Loucy (cell line): ENCODE results near the gene JAZF1.
A peak's percentile ranks its signal among the peaks of the same experiment; 100 is the strongest.

Source experiments
- H2AFZ ChIP-seq: fragments of 200-600 bp; sonication (generic); 2 replicates; pipeline ENCODE4 v1.6.0; 2016; ENCODE audit warnings: antibody characterized with exemption, mild to moderate bottlenecking, low read length, moderate library complexity
- H3F3A ChIP-seq: fragments of 200-600 bp; 2 replicates; pipeline ENCODE4 v1.6.0; 2016; ENCODE audit warnings: antibody characterized with exemption, low read depth, mild to moderate bottlenecking
- H3K27me3 ChIP-seq: fragments of 200-600 bp; sonication (generic); 2 replicates; pipeline ENCODE4 v1.6.1; 2014; ENCODE audit warnings: low read length, mild to moderate bottlenecking; ENCODE audit not compliant: insufficient read depth, poor library complexity, severe bottlenecking
- H3K36me3 ChIP-seq: fragments of 200-600 bp; sonication (generic); 2 replicates; pipeline ENCODE4 v1.6.1; 2016; ENCODE audit warnings: low read length; ENCODE audit not compliant: insufficient read depth
- H3K4me1 ChIP-seq: fragments of 200-600 bp; sonication (generic); 2 replicates; pipeline ENCODE4 v1.5.1; 2014; ENCODE audit warnings: low read length, mild to moderate bottlenecking; ENCODE audit not compliant: insufficient read depth, poor library complexity, severe bottlenecking
- H3K4me2 ChIP-seq: fragments of 200-600 bp; sonication (generic); 2 replicates; pipeline ENCODE4 v1.6.0; 2014; ENCODE audit warnings: antibody characterized with exemption, low read length, low read depth, mild to moderate bottlenecking; ENCODE audit not compliant: poor library complexity, severe bottlenecking
- H3K4me3 ChIP-seq: fragments of 200-600 bp; sonication (generic); 2 replicates; pipeline ENCODE4 v1.5.1; 2014; ENCODE audit warnings: low read length, mild to moderate bottlenecking, mixed read lengths; ENCODE audit not compliant: poor library complexity, severe bottlenecking
- H3K79me2 ChIP-seq: fragments of 200-600 bp; sonication (generic); 2 replicates; pipeline ENCODE4 v1.6.1; 2014; ENCODE audit warnings: low read length; ENCODE audit not compliant: insufficient read depth
- H3K9ac ChIP-seq: fragments of 200-600 bp; sonication (generic); 2 replicates; pipeline ENCODE4 v1.6.0; 2014; ENCODE audit warnings: mild to moderate bottlenecking, low read depth, low read length, moderate library complexity; ENCODE audit not compliant: poor library complexity, severe bottlenecking
- H3K9me2 ChIP-seq: fragments of 200-600 bp; sonication (generic); replicated peaks from 2 replicates; pipeline ENCODE4 v1.6.1; 2016; ENCODE audit warnings: low read depth, low read length, mixed read lengths
- H3K9me3 ChIP-seq: fragments of 200-600 bp; sonication (generic); 2 replicates; pipeline ENCODE4 v1.6.1; 2014; ENCODE audit warnings: mild to moderate bottlenecking, antibody characterized with exemption, low read length, low read depth; ENCODE audit not compliant: insufficient read depth
- H4K20me1 ChIP-seq: fragments of 200-600 bp; sonication (generic); 2 replicates; pipeline ENCODE4 v1.6.0; 2014; ENCODE audit warnings: antibody characterized with exemption, low read length, mild to moderate bottlenecking; ENCODE audit not compliant: insufficient read depth, poor library complexity, severe bottlenecking
- EZH2phosphoT487 ChIP-seq: fragments of 200-600 bp; IDR thresholded peaks from 2 replicates; pipeline ENCODE4 v1.6.1; 2018; ENCODE audit warnings: antibody characterized with exemption, mild to moderate bottlenecking, moderate library complexity, borderline replicate concordance
- TF ChIP-seq, protein P1 (sequence below): fragments of 200-600 bp; sonication (generic); conservative IDR thresholded peaks from 2 replicates; pipeline ENCODE4 v1.5.1; 2014; ENCODE audit warnings: mild to moderate bottlenecking, antibody characterized with exemption, low read length

JAZF1 gene

GRCh38 chr7:28180364-28181147 lies at the start of gene JAZF1:
Gene JAZF1 (minus strand): TSS chr7:28180795.
- H4K20me1 ChIP-seq, result peaks cover 7% of the 10 kb centered on the region
- H3K9me2 ChIP-seq, result no peaks in the 10 kb centered on the region
- H3K4me2 ChIP-seq, result peak within 1 kb of the TSS; percentile 78
- H3K27me3 ChIP-seq, result no peaks in the 10 kb centered on the region
- H3K9ac ChIP-seq, result peak within 1 kb of the TSS; percentile 65
- no peaks in the 10 kb centered on the region for H3K9me3 ChIP-seq
- H3K36me3 ChIP-seq, result no peaks in the 10 kb centered on the region
- peaks cover 18% of the 10 kb centered on the region for H3F3A ChIP-seq
- H3K4me3 ChIP-seq, result peak within 1 kb of the TSS; percentile 81
- peaks cover 22% of the 10 kb centered on the region; the same call in 1 of the 2 replicates for H3K79me2 ChIP-seq
- H3K4me1 ChIP-seq, result peaks cover 48% of the 10 kb centered on the region
- peak within 1 kb of the TSS; percentile 85 for H2AFZ ChIP-seq
- TF ChIP-seq EZH2phosphoT487, result no peak
- TF ChIP-seq, protein P1, sequence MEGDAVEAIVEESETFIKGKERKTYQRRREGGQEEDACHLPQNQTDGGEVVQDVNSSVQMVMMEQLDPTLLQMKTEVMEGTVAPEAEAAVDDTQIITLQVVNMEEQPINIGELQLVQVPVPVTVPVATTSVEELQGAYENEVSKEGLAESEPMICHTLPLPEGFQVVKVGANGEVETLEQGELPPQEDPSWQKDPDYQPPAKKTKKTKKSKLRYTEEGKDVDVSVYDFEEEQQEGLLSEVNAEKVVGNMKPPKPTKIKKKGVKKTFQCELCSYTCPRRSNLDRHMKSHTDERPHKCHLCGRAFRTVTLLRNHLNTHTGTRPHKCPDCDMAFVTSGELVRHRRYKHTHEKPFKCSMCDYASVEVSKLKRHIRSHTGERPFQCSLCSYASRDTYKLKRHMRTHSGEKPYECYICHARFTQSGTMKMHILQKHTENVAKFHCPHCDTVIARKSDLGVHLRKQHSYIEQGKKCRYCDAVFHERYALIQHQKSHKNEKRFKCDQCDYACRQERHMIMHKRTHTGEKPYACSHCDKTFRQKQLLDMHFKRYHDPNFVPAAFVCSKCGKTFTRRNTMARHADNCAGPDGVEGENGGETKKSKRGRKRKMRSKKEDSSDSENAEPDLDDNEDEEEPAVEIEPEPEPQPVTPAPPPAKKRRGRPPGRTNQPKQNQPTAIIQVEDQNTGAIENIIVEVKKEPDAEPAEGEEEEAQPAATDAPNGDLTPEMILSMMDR, result no peak

- H3K9me3 ChIP-seq, result no peaks in the 10 kb centered on the region
- no peak overlapping the region for H3K9ac ChIP-seq
- TF ChIP-seq, protein P1, result no peak
- TF ChIP-seq EZH2phosphoT487, result no peak
- H3K79me2 ChIP-seq, result no peaks in the 10 kb centered on the region
- H4K20me1 ChIP-seq, result no peaks in the 10 kb centered on the region
- H3K9me2 ChIP-seq, result no peaks in the 10 kb centered on the region
- no peak overlapping the region for H3K4me2 ChIP-seq
- H3F3A ChIP-seq, result no peaks in the 10 kb centered on the region
- peaks cover 6% of the 10 kb centered on the region for H3K4me1 ChIP-seq
- no peak overlapping the region for H3K4me3 ChIP-seq
- no peaks in the 10 kb centered on the region for H3K36me3 ChIP-seq
- H2AFZ ChIP-seq, result no peak overlapping the region
- no peaks in the 10 kb centered on the region for H3K27me3 ChIP-seq
Observed at GRCh38 chr7:28230261-28230660, 49.7 kb upstream of the JAZF1 start.

DNA sequence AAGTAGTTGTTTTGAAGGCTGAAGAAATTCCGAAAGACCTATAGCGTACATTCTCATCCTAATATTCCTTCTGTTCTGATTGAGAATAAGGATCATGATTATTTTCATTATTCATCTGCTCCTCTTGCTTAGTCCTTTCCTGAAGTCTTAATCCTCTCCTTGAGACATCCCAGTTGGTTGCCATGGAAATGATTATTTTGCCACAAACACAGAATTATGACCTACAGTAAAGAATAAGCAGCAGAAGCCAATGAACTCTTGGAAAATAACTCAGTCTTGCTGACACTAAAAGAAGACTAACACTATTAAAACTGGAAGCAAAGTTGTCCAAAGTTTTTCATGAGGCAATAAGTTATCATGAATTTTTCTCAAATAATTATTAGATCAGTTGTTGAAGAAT lies 47.8 kb upstream of the JAZF1 start:
- no peaks in the 10 kb centered on the region for H3K9me2 ChIP-seq
- no peaks in the 10 kb centered on the region for H3K79me2 ChIP-seq
- TF ChIP-seq EZH2phosphoT487, result no peak
- H3K4me3 ChIP-seq, result no peak overlapping the region
- H4K20me1 ChIP-seq, result no peaks in the 10 kb centered on the region
- H3K27me3 ChIP-seq, result no peaks in the 10 kb centered on the region
- H3K9ac ChIP-seq, result no peak overlapping the region
- no peaks in the 10 kb centered on the region for H3F3A ChIP-seq
- H2AFZ ChIP-seq, result no peak overlapping the region
- H3K4me1 ChIP-seq, result no peaks in the 10 kb centered on the region
- no peaks in the 10 kb centered on the region for H3K9me3 ChIP-seq
- H3K4me2 ChIP-seq, result no peak overlapping the region
- H3K36me3 ChIP-seq, result no peaks in the 10 kb centered on the region

- Histone ChIP-seq H3K4me3 (no peak overlapping the region), H3K4me2 (no peak overlapping the region)
- TF ChIP-seq, protein P1, result no peak
- no peak for TF ChIP-seq EZH2phosphoT487
Observed at GRCh38 chr7:28226003-28226402, 45.4 kb upstream of the JAZF1 start.

More at GRCh38 chr7:28226003-28226402, 45.4 kb upstream of the JAZF1 start:
- Histone ChIP-seq H3K9me2 (no peaks in the 10 kb centered on the region), H3K4me1 (no peaks in the 10 kb centered on the region), H3K36me3 (no peaks in the 10 kb centered on the region), H3F3A (no peaks in the 10 kb centered on the region), H3K9ac (no peak overlapping the region), H3K79me2 (no peaks in the 10 kb centered on the region), H4K20me1 (no peaks in the 10 kb centered on the region), H2AFZ (no peak overlapping the region), H3K27me3 (no peaks in the 10 kb centered on the region), H3K9me3 (no peaks in the 10 kb centered on the region)
